ENCODE measurements around the gene ETS1. TPM values are rescaled to one million over a fixed set of nuclear protein-coding genes. Genes with fewer than 3 reads are reported as not detected.

Gene ETS1
- total and polyA plus RNA-seq, 12 donors: 9.6 to 61.7 (median 43.1) TPM

- Histone ChIP-seq H3K36me3 (replicated peaks in 1 of 2) (no peaks in the 10 kb centered on the region), H3K9me3 (replicated peaks in 1 of 3) (no peaks in the 10 kb centered on the region), H3K4me1 (replicated peaks in 1 of 2) (peaks cover 0 to 20% of the 10 kb centered on the region in 2 donors), H3K4me3 (no peak overlapping the region), H3K27me3 (no peaks in the 10 kb centered on the region), H3K27ac (no peak overlapping the region)
- intact Hi-C loops (cut with DNase I): no loop called here
- TF ChIP-seq POLR2A (IDR thresholded peaks at IDR 0.05) (no peak), CTCF (IDR thresholded peaks at IDR 0.05) (no peak)
- WGBS, 4 donors: 75 to 83% (median 79%) methylated on average over 4 of the region's 4 CpGs
- DNase-seq: no peak
These were observed 166.4 kb downstream of the ETS1 start for GRCh38 chr11:128420951-128421350.

DNA sequence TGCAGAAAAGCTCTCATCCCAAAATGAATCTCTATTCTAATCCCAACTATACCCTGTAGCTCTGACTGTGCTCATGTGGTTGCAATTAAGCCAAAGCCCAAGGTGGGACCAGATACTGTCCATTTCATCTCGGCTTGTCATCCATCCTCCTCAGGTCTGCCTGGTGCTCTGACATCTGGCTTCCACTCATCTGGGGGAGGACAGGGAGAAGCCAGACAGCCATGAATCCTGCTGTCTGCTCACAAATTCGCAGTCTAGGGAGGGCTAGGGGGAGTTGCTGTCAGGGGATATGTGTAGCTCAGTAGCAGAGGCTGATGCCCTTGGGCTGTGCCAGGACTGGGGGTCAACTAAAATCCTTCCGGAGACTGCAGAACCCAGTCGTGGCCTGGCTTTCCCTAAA, 167.1 kb downstream of the ETS1 start:
- no peak overlapping the region for H3K4me3 ChIP-seq
- intact Hi-C loops (cut with DNase I): no loop called here
- peaks cover 0 to 19% of the 10 kb centered on the region in 2 donors for H3K4me1 ChIP-seq (replicated peaks in 1 of 2)
- no peak for TF ChIP-seq CTCF (IDR thresholded peaks at IDR 0.05)
- H3K9me3 ChIP-seq (replicated peaks in 1 of 3): no peaks in the 10 kb centered on the region
- no peaks in the 10 kb centered on the region for H3K27me3 ChIP-seq
- no peak for DNase-seq
- H3K27ac ChIP-seq: no peak overlapping the region
- H3K36me3 ChIP-seq (replicated peaks in 1 of 2): no peaks in the 10 kb centered on the region
- 75 to 84% (median 79%) methylated on average over 4 of the region's 4 CpGs for WGBS, 4 donors

- no peaks in the 10 kb centered on the region for H3K36me3 ChIP-seq (replicated peaks in 1 of 2)
- H3K9me3 ChIP-seq (replicated peaks in 1 of 3): no peaks in the 10 kb centered on the region
- no peak overlapping the region for H3K27ac ChIP-seq
- no peak overlapping the region for H3K4me3 ChIP-seq
- H3K27me3 ChIP-seq: no peaks in the 10 kb centered on the region
- no peak for DNase-seq
- intact Hi-C loops (cut with DNase I): no loop called here
- 92 to 95% (median 93%) methylated on average over 7 of the region's 7 CpGs for WGBS, 4 donors
- no peak for TF ChIP-seq CTCF (IDR thresholded peaks at IDR 0.05)
- TF ChIP-seq POLR2A (IDR thresholded peaks at IDR 0.05): no peak
- H3K4me1 ChIP-seq (replicated peaks in 1 of 2): peaks cover 0 to 16% of the 10 kb centered on the region in 2 donors
These were observed 168.2 kb downstream of the ETS1 start for GRCh38 chr11:128419012-128419767.

DNA sequence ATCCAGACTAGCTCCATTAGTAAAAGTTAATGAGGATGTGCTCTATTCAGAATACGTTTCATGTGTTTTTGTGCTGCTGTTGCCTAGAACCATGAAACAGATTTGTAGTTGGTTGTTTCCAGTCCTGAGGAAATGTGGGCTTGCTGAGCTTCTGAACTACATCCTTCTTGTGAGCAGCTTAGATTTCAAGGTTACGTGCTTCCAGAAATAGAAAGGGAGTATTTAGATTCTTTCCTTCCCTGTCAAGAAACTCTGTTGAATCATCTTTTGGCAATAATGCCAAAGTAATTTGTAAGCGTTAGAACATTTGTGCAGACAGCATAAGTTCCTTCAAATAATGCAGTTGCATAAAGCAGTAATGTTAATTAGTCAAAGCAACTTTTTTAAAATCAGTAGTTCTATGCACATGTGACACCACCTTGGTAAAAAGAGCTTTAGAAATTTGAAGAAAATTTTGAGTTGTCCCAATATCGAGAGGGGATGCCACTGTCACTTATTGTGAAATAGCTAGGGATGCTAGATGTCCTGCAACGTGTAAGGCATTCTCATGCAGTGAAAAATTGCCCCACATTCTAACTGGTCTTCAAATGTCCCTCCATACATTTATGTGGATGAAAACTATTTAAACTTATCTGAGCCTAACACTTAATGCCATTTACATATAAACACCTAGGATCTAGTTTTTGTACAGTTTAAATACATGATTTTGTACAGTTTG, 169.6 kb downstream of the ETS1 start:
- Histone ChIP-seq H3K27me3 (no peaks in the 10 kb centered on the region), H3K4me1 (replicated peaks in 1 of 2) (peaks cover 0 to 16% of the 10 kb centered on the region in 2 donors), H3K9me3 (replicated peaks in 1 of 3) (no peaks in the 10 kb centered on the region), H3K4me3 (no peak overlapping the region), H3K36me3 (replicated peaks in 1 of 2) (no peaks in the 10 kb centered on the region), H3K27ac (peak overlapping the region in 1 of 5 donors; percentile 10)
- WGBS, 4 donors: 22 to 33% (median 26%) methylated on average over 5 of the region's 5 CpGs
- no peak for DNase-seq
- intact Hi-C loops (cut with DNase I): no loop called here
- TF ChIP-seq CTCF (IDR thresholded peaks at IDR 0.05): no peak
- TF ChIP-seq POLR2A (IDR thresholded peaks at IDR 0.05): no peak

Measured in adrenal gland (tissue), 12 donors.